Measurements from ENCODE around the gene PNKD. TPM values are rescaled to one million over a fixed set of nuclear protein-coding genes. Genes with fewer than 3 reads are reported as not detected.

PNKD gene
- total and polyA plus RNA-seq, 10 of the 15 experiments (the other 5 are each of a cell fraction or from before 2014, with no cell fraction given), result 27.2 to 106 (median 61.3) TPM

GRCh38 chr2:218275371-218276072 is 5.2 kb downstream of the PNKD start:
- ATAC-seq (no peak), FAIRE-seq (no peak), DNase-seq (ENCODE audit: low read depth, low spot score) (no peak)
- Histone ChIP-seq H3K36me3 (ENCODE audit: control insufficient read depth in 2 of 2, insufficient read depth in 2 of 2, low read length in 1 of 2) (peaks cover 28% of the 10 kb centered on the region in 2 experiments), H3K27ac (ENCODE audit: control insufficient read depth, insufficient read depth) (no peak overlapping the region), H3K4me2 (ENCODE audit: control insufficient read depth, insufficient read depth) (no peak overlapping the region), H4K20me1 (ENCODE audit: control insufficient read depth, insufficient read depth) (no peaks in the 10 kb centered on the region), H3K27me3 (replicated peaks in 1 of 2; ENCODE audit: control insufficient read depth in 2 of 2, insufficient read depth in 2 of 2, low read length in 1 of 2) (no peaks in the 10 kb centered on the region), H3K79me2 (ENCODE audit: control insufficient read depth, insufficient read depth, low read length) (peaks cover 9% of the 10 kb centered on the region), H3K4me1 (ENCODE audit: control insufficient read depth, insufficient read depth, low read length) (peaks cover 15% of the 10 kb centered on the region), H2AFZ (ENCODE audit: control insufficient read depth, low read depth, low read length) (no peak overlapping the region), H3K4me3 (no peak overlapping the region), H3K9me3 (replicated peaks; ENCODE audit: control insufficient read depth, insufficient read depth, low read length) (no peaks in the 10 kb centered on the region), H3K9ac (ENCODE audit: control insufficient read depth, insufficient read depth, low read length) (no peak overlapping the region)
- SMC1A ChIA-PET (ENCODE audit: uncharacterized antibody, unreplicated experiment), result interaction anchor here (0.9 to 7.6 kb wide), 5 partner anchors 13 to 90 kb away, joined by 3 to 194 read pairs (median 4); partner anchors contain the start of gene TMBIM1
- intact Hi-C loops (cut with micrococcal nuclease; ENCODE audit: unreplicated experiment) (no loop called here), in situ Hi-C loops (cut with MboI) (loop anchor here (25.0 kb wide), 1 partner anchor 112 kb away; the partner anchor contains the start of genes CTDSP1 and SLC11A1)
- TF ChIP-seq RAD51 (IDR thresholded peaks at IDR 0.05) (no peak), YBX1 (IDR thresholded peaks at IDR 0.05) (no peak), ZBTB40 (IDR thresholded peaks at IDR 0.05; ENCODE audit: borderline replicate concordance) (no peak), BHLHE40 (IDR thresholded peaks at IDR 0.05; ENCODE audit: borderline replicate concordance in 1 of 2, low read depth in 2 of 2, low read length in 1 of 2) (no peak), STAT3 (IDR thresholded peaks at IDR 0.05; ENCODE audit: low read depth, low read length) (no peak), ZBTB11 (CRISPR knock-in tag; IDR thresholded peaks at IDR 0.05) (no peak), ZBTB33 (IDR thresholded peaks at IDR 0.05) (no peak), BACH1 (IDR thresholded peaks at IDR 0.05; ENCODE audit: borderline replicate concordance) (no peak), BCL11A (IDR thresholded peaks at IDR 0.05; ENCODE audit: low read depth, low read length) (no peak)
- BruUV-seq (replicated peaks), result no TSS peak
- RAD21 ChIA-PET (ENCODE audit: unreplicated experiment), result interaction anchor here (1.4 to 7.3 kb wide), 3 partner anchors 9 to 81 kb away, joined by 3 to 141 read pairs (median 6); partner anchors contain the start of gene CATIP
- POLR2A ChIA-PET, result interaction anchor here (0.6 to 6.8 kb wide), 3 partner anchors 11 to 320 kb away, joined by 5 to 84 read pairs (median 9); no protein-coding TSS in a partner anchor
- 94% methylated on average over 9 of the region's 9 CpGs for WGBS (ENCODE audit: insufficient coverage, insufficient replicate concordance, low lambda C conversion rate, missing lambda C conversion rate)
- CTCF ChIA-PET, result interaction anchor here (0.7 to 7.0 kb wide), 8 partner anchors 9 to 373 kb away, joined by 3 to 154 read pairs (median 4); partner anchors contain the start of genes CATIP and TMBIM1
